ENCODE measurements around the gene WFDC8. TPM values are rescaled to one million over a fixed set of nuclear protein-coding genes. Genes with fewer than 3 reads are reported as not detected.

WFDC8 gene
- total RNA-seq, 2 donors from 2014 or later, result not detected

- Histone ChIP-seq H3K4me3 (no peak overlapping the region), H3K4me1 (no peaks in the 10 kb centered on the region), H3K27ac (no peak overlapping the region), H3K9me3 (no peaks in the 10 kb centered on the region), H3K27me3 (no peaks in the 10 kb centered on the region), H3K36me3 (replicated peaks in 1 of 2; ENCODE audit: insufficient read depth in 1 of 2, low read depth in 2 of 2) (no peaks in the 10 kb centered on the region)
- ATAC-seq (no peak), DNase-seq (no peak)
- TF ChIP-seq POLR2A (IDR thresholded peaks at IDR 0.05) (no peak), CTCF (IDR thresholded peaks at IDR 0.05) (no peak)
- 74 to 80% methylated on average over 5 of the region's 5 CpGs for WGBS, 2 donors
- intact Hi-C loops (cut with DNase I), result no loop called here
Observed at GRCh38 chr20:45510242-45510862, 68.7 kb downstream of the WFDC8 start.

- H3K9me3 ChIP-seq, result no peaks in the 10 kb centered on the region
Observed at GRCh38 chr20:45509091-45509490, 70.0 kb downstream of the WFDC8 start.

GRCh38 chr20:45508068-45508886 lies 70.8 kb downstream of the WFDC8 start:
- intact Hi-C loops (cut with DNase I), result no loop called here
- ATAC-seq (no peak), DNase-seq (no peak)
- Histone ChIP-seq H3K27me3 (no peaks in the 10 kb centered on the region), H3K4me3 (no peak overlapping the region), H3K36me3 (replicated peaks in 1 of 2; ENCODE audit: insufficient read depth in 1 of 2, low read depth in 2 of 2) (no peaks in the 10 kb centered on the region), H3K27ac (no peak overlapping the region), H3K4me1 (no peaks in the 10 kb centered on the region), H3K9me3 (no peaks in the 10 kb centered on the region)
- 64 to 73% methylated on average over 6 to 7 of the region's 7 CpGs for WGBS, 2 donors
- TF ChIP-seq CTCF (IDR thresholded peaks at IDR 0.05), result no peak
- TF ChIP-seq POLR2A (IDR thresholded peaks at IDR 0.05), result no peak

More at GRCh38 chr20:45509091-45509490, 70.0 kb downstream of the WFDC8 start:
- TF ChIP-seq POLR2A (IDR thresholded peaks at IDR 0.05), result no peak
- no peak for TF ChIP-seq CTCF (IDR thresholded peaks at IDR 0.05)
- H3K4me1 ChIP-seq, result no peaks in the 10 kb centered on the region
- H3K27ac ChIP-seq, result no peak overlapping the region
- no peaks in the 10 kb centered on the region for H3K27me3 ChIP-seq
- no peaks in the 10 kb centered on the region for H3K36me3 ChIP-seq (replicated peaks in 1 of 2; ENCODE audit: insufficient read depth in 1 of 2, low read depth in 2 of 2)
- ATAC-seq (no peak), DNase-seq (no peak)
- 53 to 55% methylated on average over 4 of the region's 4 CpGs for WGBS, 2 donors
- H3K4me3 ChIP-seq, result no peak overlapping the region
- intact Hi-C loops (cut with DNase I), result no loop called here

- intact Hi-C loops (cut with DNase I), result no loop called here
- no peak overlapping the region for H3K27ac ChIP-seq
- ATAC-seq (no peak), DNase-seq (no peak)
- no peaks in the 10 kb centered on the region for H3K36me3 ChIP-seq (replicated peaks in 1 of 2; ENCODE audit: insufficient read depth in 1 of 2, low read depth in 2 of 2)
- no peaks in the 10 kb centered on the region for H3K4me1 ChIP-seq
- no peaks in the 10 kb centered on the region for H3K27me3 ChIP-seq
- WGBS, 2 donors, result 70 to 72% methylated on average over 5 of the region's 5 CpGs
- H3K9me3 ChIP-seq, result no peaks in the 10 kb centered on the region
- TF ChIP-seq POLR2A (IDR thresholded peaks at IDR 0.05), result no peak
- no peak for TF ChIP-seq CTCF (IDR thresholded peaks at IDR 0.05)
- H3K4me3 ChIP-seq, result no peak overlapping the region
Observed at GRCh38 chr20:45507011-45507820, 71.9 kb downstream of the WFDC8 start.
